ENCODE measurements around the gene UBA6.
"Not testable (repeated sequence)": the region's sequence is repeated elsewhere in the genome, so short reads cannot be mapped to it uniquely, and the experiment has no call there.

Gene UBA6

DNA sequence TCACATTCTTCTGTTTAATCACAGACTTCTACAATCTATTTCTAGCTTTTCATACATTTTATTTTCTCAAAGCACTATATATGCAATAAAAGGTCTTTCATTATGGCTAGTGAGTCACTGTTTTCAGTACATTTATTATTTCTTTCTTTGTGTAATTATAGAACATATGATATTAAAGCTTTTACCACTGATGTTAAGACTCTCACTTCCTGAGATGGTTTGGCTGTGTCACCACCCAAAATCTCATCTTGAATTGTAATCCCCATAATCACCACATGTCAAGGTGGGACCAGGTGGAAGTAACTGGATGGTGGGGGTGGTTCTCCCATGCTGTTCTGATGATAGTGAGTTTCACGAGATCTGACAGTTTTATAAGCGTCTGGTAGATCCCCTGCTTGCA lies 41.9 kb downstream of the UBA6 start:
- TF ChIP-seq ZFX (IDR thresholded peaks at IDR 0.05) = no peak
- TF ChIP-seq, protein P1, sequence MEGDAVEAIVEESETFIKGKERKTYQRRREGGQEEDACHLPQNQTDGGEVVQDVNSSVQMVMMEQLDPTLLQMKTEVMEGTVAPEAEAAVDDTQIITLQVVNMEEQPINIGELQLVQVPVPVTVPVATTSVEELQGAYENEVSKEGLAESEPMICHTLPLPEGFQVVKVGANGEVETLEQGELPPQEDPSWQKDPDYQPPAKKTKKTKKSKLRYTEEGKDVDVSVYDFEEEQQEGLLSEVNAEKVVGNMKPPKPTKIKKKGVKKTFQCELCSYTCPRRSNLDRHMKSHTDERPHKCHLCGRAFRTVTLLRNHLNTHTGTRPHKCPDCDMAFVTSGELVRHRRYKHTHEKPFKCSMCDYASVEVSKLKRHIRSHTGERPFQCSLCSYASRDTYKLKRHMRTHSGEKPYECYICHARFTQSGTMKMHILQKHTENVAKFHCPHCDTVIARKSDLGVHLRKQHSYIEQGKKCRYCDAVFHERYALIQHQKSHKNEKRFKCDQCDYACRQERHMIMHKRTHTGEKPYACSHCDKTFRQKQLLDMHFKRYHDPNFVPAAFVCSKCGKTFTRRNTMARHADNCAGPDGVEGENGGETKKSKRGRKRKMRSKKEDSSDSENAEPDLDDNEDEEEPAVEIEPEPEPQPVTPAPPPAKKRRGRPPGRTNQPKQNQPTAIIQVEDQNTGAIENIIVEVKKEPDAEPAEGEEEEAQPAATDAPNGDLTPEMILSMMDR (conservative IDR thresholded peaks at IDR 0.05) = no peak
- no peak overlapping the region for H3K27ac ChIP-seq

DNA sequence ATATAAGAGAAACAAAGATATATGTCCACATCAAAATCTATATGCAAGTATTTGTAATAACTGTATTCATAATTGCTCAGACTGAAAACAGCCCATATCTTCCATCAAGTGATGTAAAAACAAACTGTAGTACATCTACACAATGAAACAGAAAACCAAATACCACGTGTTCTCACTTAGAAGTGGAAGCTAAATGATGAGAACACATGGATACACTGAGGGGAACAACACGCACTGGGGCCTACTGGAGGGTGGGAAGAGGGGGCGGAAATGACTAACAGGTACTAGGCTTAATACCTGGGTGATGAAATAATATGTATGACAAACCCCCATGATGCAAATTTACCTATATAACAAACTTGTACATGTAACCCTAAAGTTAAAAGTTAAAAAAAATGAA lies 42.7 kb downstream of the UBA6 start:
- TF ChIP-seq, protein P1 (conservative IDR thresholded peaks at IDR 0.05) = no peak
- TF ChIP-seq ZFX (IDR thresholded peaks at IDR 0.05) = no peak
- no peak overlapping the region for H3K27ac ChIP-seq

DNA sequence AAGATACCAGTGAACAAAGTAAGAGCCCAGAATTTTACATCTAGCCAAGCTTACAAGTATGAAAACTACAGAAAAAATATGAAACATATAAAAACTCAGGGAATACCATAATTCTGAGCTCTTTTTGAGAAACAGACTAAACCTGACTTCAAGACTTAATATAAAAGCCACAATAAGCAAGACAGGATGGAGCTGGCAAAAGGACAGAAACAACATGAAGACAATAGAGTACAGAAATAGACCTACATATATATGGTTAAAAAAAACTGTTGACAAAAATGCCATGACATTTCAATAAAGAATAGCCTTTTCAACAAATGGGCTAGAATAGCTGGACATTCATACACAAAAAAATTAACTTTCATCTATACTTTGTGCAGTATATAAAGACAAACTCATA lies 49.4 kb downstream of the UBA6 start:
- H3K27ac ChIP-seq = no peak overlapping the region
- TF ChIP-seq ZFX (IDR thresholded peaks at IDR 0.05) = no peak
- TF ChIP-seq, protein P1 (conservative IDR thresholded peaks at IDR 0.05) = no peak

DNA sequence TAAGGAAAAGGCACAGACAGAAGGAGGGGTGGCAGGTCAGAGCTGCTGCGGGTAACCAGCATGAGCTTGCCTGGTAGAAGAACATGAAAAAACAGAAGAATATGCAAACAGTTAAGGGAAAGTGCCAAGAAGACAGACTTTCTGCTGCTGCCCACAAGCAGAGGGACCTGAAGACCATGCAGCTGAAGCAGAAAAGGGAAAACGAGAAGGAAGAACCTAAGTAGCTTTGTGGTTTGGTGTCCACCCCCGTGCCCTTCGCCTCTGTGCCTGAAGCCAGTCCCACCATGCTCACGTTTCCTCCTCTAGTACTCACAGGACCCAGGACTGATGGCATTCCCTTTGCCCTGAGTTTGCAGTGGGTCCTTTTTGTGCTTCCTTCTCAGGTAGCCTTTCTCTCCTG lies 62.8 kb downstream of the UBA6 start:
- TF ChIP-seq, protein P1 (conservative IDR thresholded peaks at IDR 0.05) = no peak
- no peak for TF ChIP-seq ZFX (IDR thresholded peaks at IDR 0.05)
- H3K27ac ChIP-seq = no peak overlapping the region

DNA sequence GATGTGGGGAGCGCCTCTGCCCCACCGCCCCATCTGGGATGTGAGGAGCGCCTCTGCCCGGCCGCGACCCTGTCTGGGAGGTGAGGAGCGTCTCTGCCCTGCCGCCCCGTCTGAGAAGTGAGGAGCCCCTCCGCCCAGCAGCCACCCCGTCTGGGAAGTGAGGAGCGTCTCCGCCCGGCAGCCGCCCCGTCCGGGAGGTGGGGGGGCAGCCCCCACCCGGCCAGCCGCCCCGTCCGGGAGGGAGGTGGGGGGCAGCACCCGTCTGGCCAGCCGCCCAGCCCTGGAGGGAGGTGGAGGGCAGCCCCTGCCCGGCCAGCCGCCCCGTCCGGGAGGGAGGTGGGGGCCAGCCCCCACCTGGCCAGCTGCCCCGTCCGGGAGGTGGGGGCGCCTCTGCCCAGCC lies 64.0 kb downstream of the UBA6 start:
- not testable (repeated sequence) for H3K27ac ChIP-seq

DNA sequence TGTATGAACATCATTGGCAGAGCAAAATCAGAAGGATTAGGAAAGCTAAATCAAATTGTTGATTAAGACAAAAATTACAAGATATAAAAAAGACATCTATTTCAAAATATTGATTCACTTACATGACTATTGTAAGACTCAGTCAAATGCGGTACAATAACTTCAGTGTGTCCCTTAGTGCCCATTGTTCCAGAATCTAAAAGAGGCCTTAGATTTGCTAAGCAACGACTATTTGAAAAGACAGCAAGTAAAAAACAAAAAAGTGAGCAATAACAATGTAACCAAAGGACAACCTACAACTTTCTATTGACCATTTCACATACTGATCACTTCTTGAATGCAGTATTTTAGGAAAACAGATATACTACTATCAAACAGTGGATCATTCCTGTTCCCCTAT lies 65.6 kb downstream of the UBA6 start:
- TF ChIP-seq ZFX (IDR thresholded peaks at IDR 0.05) = no peak
- TF ChIP-seq, protein P1 (conservative IDR thresholded peaks at IDR 0.05) = no peak
- H3K27ac ChIP-seq = no peak overlapping the region

DNA sequence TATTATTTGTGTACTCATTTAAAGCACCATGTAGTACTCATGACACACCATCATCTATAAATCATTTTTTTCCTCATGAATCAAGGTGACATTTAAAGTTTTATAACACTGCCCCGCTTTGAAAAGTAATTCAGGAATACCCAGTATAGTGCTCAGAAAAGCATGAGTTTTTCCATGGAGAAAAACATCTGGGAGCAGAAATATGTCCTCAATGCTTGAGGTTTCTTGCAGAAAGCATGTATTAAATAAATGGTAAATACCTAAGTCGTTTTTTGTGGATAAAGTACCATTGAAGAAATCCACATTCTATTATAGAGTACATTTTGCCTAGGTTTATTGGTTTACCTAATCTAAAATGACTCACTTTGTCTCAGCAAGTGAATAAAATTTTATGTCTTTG lies 66.2 kb downstream of the UBA6 start:
- H3K27ac ChIP-seq = no peak overlapping the region
- TF ChIP-seq ZFX (IDR thresholded peaks at IDR 0.05) = no peak
- TF ChIP-seq, protein P1 (conservative IDR thresholded peaks at IDR 0.05) = no peak

DNA sequence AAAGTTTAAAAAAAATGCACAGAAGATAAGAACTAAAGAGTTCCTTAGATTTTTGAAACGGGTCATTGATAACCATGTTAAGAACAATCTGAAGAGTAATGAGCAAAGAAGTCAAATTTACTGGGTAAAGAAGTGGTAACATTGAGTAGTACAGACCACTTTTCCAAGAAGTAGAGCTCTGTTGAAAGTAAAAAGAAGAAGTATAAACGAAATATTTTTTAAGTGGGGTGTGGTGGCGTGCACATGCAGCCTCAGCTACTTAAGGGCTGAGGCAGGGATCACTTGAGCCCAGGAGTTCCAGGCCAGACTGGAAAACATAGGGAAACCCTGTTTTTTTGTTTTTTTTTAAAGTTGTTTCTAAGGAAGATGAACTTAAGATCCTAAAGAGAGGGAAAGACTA lies 68.5 kb downstream of the UBA6 start:
- TF ChIP-seq, protein P1 (conservative IDR thresholded peaks at IDR 0.05) = no peak
- no peak for TF ChIP-seq ZFX (IDR thresholded peaks at IDR 0.05)
- H3K27ac ChIP-seq = no peak overlapping the region

Measured in C4-2B (cell line).